Kasumi-1 (cell line): ENCODE results near the gene RPL36.
"Not testable (repeated sequence)": the region's sequence is repeated elsewhere in the genome, so short reads cannot be mapped to it uniquely, and the experiment has no call there.

Source experiments
- DNase-seq, 2 experiments: peaks; one replicate each; lab custom pipeline; 2025; lab: John Stamatoyannopoulos, UW

The RPL36 gene

DNA sequence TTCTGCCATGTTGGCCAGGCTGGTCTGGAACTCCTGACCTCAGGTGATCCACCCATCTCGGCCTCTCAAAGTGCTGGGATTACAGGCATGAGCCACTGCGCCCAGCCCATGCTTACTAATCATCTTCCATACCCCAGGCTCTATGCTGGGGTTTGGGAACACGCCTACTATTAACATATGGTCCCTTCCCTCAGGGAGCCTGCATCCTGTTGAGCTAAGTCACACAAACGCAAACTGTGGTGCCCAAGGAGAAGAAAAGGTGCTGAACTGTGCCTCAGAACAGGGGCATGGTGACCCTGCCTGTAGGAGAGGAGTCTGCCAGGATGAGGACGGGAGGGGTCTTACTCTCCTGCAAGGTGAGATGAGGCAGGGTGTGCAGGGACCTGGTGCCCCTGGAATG is 15.4 kb upstream of the RPL36 start:
- DNase-seq, result no peak

DNA sequence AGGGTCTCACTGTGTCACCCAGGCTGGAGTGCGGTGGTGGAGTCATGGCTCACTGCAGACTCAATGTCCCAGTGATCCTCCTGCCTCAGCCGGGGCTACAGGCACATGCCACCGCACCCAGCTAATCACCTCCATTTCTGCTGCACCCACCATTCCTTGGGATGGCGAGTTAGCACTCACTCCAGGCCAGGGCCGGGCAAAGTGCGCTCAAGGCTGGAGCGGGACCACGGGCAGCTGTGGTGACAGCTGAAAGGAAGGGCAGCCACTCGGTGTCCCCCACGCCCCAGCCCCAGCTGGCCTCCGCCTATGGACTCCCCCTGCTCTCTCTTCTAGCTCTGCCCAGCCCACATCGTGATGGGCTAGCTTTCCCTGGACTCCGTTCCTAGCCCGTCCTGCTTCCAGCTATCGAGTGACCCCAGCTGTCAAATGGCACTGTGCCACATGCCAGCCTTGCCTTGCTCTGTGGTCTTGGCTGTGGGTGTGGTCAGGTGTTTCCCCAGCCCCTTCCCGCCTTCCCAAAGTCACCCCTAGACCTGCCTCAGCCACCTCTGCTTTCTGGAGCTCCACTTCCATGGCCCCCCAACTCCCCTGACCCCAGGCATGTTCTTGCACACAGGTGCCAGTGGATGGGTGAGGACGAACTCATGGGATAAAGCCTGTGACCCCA is 13.9 kb upstream of the RPL36 start:
- DNase-seq, result no peak

DNA sequence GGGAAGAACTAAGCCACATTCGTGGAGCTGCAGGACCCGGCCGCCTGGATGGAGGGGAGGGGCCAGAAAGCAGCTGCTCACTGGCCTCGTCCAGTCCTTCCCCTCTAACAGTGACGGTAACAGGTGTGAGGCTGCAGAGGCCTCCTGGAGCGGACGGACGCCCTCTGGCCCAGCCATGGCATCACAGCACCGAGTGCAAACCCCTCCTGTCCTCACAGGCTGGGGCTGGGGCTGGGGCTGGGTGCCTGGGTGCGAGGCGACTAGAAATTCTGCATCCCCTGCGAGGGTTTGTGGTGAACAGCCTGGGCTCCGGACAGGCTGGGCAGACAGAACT is 13.4 kb upstream of the RPL36 start:
- DNase-seq, result no peak

DNA sequence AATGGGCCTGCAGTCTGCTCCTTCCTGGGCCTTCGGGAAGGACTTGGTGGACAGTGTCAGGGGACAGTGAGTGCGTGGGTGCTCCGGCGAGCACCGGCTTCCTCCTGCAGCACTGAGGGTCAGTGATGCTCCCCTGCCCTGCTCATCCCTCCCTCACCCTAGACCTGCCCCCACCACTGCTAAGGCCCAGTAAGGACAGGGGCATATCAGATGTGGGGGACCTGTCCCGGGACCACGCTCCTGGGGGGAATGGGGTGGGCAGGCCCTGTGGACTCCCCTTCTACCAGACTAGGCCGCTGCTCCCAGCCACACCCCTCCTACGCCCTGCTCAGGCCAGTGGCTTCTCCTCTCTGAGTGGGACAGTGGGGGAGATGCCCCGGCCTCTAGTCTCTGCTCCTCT is 13.0 kb upstream of the RPL36 start:
- no peak for DNase-seq

DNA sequence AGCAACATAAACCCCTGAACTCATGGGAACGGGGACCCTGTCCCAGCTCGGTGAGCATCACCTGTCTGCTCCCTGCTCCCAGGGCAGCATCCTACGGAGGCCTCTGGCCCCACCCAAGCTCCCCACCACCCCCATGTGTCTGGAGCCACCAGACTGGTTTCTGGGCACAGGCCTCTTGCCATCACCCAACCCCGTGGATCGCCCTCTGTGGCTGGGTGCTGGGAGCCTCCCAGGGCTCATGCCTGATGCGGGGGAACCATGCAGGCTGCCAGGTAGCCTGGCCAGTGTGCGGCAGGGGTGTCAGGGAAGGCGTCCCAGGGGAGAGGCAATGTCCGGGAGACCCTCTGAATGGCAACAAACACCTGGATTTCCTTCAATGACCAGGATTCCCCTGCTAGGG is 12.5 kb upstream of the RPL36 start:
- no peak for DNase-seq

DNA sequence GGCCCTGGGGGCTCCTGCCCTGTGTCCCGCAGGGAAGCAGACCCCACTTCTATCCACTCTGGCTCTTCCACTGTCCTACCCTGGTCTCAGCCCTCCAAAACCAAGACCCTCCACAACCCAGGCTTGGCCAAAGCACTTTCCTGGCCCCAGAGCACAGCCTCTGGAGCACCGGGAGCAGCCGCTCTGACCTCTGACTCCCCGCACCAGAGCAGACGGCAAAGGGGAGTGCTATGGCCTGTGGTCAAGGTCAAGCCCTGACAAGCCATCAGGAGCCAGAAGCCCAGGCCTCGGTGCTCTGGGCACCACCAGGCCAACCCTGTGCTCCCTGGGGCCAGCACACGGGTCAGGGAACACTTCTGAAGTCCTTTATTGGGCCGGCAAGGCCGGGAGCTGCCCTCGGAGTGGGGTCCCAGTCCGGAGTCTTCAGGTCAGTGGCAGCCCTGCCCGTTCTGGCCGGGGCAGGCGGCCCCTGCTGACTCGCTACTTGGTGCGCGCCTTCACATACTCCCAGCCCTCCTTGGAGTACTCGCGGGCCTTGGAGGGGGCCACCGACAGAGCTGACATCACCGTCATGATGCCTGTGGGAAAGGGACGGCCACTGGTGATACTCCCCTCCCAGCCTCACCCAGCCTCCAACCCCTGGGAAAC is 11.9 kb upstream of the RPL36 start:
- DNase-seq, result no peak

DNA sequence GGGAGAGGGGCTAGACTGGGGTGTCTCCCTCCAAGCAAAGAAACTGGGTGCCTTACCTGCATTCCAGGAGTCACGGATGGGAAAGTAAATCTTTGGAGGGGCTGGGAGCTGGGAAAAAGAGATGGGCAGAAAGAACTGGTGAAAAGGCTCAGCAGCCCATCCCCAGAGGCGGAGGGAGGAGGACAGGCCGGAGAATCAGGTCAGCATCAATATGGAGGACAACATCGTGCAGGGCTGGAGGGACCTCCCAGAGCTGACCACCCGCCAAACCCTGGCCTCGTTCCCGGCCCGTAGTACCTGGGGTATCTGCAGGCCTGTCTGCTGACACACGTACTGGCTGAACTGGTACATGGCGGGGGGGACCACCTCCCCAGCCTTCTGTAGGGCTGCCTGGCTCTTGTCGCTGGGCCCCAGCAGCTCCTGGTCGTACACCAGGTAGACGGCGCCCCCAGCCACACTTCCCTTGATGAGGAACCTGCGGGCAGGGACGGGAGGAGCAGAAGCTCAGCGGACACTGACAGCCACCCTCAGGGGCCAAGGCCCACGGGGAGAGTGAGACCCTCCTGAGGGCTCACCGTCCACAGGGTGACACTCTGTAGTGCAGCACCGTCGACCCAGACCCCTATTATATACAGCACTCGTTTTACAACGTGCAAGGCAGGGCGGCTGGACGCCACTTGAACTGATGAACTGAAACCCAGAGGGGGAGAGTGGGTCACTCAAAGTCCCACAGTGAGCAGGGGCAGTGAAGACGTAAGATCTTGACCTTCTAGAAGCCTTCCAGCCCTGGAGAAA is 10.6 kb upstream of the RPL36 start:
- peak in 1 of 2 experiments; percentile 31 for DNase-seq

DNA sequence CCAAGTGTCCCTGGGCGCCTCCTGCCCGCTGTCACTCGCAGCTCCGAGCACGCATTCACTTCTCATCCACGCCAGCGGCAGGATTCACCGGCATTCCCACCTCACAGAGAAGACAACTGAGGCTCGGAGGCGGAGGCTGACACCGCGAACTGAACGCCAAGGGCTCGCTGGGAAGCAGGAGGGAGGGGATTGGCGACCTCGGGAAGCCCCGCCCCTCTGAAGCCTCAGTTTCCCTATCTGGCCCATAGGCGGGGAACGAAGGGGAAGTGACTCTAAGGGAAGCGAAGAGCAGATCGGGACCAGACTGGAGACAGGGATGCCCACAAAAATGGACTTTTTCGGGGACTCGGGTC is 10.0 kb upstream of the RPL36 start:
- no peak for DNase-seq

DNA sequence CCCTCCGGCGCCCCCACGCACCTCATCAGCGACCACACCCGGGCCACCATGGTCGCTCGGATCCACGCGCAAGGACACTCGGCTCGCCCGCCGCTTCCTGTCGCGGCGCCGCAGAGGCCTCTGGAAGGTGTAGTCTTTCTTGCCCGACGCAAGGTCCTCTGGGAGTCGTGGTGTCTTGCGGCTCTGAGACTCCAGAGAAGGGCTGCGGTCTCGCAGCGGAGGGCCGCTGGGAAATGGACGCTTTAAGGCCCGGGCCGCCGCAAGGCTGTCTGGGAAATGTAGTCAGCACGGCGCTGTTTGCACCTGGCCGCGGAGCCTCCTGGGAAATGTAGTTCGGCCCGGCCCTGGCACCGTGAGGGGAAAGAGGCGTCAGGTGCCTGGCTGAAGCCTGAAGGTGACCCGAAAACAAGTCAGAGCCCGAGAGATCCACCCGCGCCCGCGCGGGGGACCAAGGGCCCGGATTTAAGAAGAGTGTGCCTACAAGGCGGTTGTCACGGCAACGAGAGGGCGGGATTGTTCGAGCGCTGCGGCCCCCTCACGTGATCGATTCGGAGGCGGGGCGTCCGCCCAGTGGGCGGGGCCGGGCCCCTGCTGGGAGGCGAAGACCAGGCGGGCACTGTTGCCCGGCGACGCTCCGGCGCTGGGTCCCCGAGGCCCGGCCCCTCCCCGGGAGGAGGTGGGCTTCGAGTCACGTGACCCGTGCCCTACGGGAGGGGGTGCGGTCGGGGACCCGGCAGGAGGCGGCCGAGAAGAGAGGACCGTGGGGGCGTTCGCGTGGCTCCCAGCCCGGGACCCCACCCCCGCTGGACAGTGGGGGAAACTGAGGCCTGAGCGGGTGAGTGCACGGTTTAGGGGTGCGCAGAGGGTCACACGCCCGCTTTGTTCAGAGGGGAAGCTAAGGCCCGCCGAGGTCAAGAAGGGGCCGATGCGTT is 9.4 kb upstream of the RPL36 start, which contains the start of the genes HSD11B1L and MICOS13:
Gene HSD11B1L (plus strand): TSS at position 591 of the 932 bp plus-strand sequence. CDS start 3,806 bp downstream, outside the sequence.
Gene MICOS13 (minus strand): TSS at position 80 of the 932 bp plus-strand sequence. CDS start 30 bp downstream, at position 50.
- peak; percentile 96 to 97 for DNase-seq

DNA sequence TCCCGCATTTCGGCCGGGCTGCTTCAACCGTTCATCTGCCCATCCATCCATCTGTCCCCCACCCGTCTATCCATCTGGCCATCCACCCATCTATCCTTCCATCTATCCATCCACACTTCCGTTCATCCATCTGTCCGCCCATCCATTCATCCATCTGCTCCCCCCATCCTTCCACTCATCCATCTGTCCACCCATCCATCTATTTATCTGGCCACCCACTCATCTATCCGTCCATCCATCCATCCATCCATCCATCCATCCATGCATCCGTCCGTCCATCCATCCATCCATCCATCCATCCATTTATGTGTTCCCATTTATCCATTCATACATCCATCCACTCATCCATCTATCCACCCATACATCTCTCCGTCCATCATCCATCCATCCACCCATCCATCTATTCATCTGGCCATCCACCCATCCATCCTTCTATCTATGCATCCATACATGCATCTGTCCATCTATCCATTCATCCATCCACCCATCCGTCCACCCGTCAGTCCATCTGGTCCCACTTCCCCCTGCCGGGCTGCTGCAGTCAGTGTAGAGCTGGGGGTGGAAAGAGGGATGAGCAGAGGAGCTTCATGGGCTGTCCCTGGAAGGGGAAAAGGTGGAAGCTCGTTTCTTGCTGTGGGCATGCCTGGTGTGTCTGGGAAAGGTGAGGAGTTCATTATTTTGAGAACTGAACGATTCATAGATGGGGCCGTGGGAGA is 8.5 kb upstream of the RPL36 start:
- DNase-seq, result no peak

DNA sequence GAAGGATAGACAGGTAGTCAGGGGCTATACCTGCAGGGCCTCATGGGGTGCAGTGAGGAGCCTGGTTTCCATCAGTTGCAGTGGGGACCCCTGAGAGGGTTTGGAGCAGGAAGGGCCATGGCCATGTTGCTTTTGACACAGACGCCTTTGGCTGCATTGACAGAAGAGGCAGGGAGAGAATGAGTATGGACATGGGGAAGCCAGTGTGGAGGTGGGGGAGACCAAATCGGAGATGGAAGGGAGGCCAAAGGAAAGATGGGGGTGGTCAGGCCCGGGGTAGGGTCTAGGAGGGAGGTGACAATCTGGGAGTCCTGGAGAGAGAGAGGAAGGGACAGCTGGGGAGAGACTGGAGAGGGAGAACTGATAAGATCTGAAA is 8.0 kb upstream of the RPL36 start:
- DNase-seq, result no peak

DNA sequence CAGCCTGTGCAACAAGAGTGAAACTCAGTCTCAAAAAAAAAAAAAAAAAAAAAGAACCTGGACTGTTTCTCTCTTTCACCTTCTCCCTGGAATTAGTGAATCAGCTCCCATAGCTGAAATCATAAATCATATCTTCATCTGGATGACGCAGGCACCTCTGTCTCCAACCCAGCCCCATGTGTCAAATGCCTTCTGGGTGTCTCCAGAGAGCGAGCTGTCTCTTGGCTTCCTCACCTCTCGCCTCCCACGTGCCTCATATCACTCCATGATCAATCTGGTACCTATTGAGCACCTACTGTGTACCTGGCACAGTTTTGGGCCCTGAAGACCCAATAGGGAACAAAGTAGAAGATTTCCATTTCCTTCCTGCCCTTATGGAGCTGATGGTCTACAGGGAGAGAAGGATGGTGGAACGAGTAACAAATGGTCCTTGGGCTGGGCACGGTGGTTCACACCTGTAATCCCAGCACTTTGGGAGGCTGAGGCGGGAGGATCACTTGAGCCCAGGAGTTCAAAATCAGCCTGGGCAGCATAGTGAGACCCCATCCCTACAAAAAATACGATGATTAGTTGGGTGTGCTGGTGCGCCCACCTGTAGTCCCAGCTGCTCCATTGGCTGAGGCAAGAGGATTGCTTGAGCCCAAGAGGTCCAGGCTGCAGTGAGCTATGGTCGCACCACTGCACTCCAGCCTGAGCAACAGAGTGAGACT is 6.8 kb upstream of the RPL36 start:
- DNase-seq, result no peak

DNA sequence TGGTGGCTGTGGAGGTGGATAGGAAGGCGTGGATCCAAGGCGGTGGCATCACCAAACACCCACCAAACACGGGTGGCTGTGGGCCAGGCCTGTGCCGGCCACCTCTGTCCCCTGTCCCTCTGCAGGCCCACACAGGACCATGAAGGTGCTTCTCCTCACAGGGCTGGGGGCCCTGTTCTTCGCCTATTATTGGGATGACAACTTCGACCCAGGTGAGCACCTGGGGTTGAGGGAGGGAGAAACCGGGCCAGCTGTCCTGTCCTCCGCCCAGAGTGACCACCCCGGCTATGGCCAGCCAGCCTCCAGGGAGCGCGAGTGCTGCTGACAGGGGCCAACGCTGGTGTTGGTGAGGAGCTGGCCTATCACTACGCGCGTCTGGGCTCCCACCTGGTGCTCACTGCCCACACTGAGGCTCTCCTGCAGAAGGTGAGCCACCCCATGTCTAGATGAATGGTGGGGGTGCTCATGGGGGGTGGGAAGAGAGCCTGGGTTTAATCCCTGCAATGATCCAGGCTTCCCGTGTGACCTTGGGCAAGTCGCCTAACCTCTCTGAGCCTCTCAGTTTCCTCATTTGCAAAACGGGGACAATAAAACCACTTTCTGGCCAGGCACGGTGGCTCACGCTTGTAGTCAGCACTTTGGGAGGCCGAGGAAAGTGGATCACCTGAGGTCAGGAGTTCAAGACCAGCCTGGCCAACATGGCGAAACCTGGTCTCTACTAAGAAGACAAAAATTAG is 5.2 kb upstream of the RPL36 start:
- DNase-seq, result no peak

DNA sequence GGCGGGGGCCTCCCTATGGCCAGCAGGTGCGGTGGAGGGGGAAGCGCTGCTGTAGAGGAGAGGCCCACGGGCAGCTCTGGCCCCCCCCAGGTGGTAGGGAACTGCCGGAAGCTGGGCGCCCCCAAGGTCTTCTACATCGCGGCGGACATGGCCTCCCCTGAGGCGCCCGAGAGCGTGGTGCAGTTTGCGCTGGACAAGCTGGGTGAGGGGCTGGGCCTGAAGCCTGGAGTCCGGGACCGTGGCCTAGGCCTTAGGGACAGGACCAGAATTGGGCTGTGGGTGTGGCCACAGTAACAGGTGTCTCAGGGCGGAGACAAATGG is 3.8 kb upstream of the RPL36 start:
- DNase-seq, result no peak

DNA sequence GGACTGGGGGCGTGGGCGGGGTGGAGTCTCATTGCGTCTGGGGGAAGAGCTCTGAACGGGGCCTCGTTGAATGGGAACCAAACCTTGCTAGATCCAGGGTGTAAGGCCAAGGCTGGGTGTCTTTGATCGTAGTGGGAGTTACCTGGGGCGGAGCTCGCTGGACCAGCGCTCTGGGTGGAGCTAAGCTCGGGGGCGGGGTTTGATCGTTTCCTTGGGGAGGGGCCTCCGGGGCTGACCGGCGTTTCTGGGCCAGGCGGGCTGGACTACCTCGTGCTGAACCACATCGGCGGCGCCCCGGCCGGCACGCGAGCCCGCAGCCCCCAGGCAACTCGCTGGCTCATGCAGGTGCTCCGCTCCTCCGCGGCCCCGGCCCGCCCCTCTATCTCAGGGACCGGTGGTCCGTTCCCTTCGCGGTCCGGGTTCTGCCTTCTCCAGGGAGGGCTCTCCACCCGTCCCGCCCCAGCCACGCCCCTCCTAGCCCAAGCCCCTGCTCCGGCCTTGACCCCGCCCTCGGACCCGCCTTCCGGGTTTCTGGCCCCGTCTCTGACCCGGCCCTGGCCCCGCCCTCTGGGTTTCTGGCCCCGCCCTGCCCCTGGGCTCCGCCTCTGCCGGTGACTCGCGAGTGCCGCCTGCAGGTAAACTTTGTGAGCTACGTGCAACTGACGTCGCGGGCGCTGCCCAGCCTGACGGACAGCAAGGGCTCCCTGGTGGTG is 3.3 kb upstream of the RPL36 start:
- peak; percentile 90 to 91 for DNase-seq

DNA sequence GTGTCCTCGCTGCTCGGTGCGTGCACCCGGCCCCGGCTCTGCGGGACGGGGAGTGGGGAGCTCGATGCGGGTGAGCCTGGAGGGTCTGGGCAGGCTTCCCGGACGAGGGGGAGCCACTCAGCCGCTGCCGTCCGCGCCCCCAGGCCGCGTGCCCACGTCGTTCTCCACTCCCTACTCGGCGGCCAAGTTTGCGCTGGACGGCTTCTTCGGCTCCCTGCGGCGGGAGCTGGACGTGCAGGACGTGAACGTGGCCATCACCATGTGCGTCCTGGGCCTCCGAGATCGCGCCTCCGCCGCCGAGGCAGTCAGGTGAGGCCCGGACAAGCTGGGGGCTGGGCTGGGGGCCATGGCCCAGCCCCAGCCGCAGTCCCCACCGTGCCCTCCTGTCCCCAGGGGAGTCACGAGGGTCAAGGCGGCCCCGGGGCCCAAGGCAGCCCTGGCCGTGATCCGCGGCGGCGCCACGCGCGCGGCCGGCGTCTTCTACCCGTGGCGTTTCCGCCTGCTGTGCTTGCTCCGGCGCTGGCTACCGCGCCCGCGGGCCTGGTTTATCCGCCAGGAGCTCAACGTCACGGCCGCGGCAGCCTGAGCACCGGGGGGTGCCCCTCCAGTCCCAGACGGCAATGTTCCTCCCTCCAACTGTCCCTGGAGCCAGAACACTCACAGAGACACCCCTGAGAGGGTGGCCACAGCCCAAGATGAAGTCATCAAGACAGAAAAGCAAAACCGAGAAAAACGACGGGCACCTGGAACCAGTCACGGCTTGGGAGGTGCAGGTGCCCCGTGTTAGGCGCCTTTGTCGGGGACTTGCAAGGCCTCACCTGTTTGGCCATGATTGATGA is 2.5 kb upstream of the RPL36 start:
- DNase-seq, result no peak

DNA sequence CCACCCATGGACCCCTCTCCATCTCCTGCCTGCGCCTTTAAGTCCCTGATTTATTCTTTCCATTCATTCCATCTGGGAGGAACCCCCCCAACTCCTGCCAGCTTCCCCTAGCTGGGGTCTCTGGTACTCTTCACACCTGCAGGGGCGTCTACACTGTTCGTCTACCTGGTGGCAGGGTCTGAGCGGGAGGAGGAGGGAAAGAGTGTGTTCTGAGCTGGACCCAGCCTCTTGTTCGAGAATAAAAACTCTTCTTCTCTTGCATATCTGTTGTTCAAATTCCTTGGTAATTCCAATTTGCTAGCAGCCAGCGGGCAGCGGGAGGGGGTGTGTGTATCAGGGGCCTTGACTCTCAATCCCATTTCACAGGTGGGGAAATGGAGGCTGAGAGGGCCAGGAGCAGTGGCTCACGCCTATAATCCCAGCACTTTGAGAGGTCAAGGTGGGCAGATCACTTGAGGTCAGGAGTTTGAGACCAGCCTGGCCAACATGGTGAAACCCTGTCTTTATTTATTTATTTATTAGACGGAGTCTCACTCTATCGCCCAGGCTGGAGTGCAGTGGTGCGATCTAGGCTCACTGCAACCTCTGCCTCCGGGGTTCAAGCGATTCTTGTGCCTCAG is 1.7 kb upstream of the RPL36 start:
- DNase-seq, result not testable (repeated sequence)
